T-helper 2 cell (primary cell): ENCODE results near the gene APOO.

Experiments used
- DNase-seq, 5 experiments: peaks; one replicate each; pipeline versions ENCODE4 v3.0.0 to v3.0.0-alpha.2; 2012 to 2022
- total RNA-seq, 2 donors: gene quantifications; one replicate each; lab custom pipeline; 2026; lab: John Stamatoyannopoulos, UW

APOO gene
- total RNA-seq: 0.62 to 2.8 reads per million in 2 donors

DNA sequence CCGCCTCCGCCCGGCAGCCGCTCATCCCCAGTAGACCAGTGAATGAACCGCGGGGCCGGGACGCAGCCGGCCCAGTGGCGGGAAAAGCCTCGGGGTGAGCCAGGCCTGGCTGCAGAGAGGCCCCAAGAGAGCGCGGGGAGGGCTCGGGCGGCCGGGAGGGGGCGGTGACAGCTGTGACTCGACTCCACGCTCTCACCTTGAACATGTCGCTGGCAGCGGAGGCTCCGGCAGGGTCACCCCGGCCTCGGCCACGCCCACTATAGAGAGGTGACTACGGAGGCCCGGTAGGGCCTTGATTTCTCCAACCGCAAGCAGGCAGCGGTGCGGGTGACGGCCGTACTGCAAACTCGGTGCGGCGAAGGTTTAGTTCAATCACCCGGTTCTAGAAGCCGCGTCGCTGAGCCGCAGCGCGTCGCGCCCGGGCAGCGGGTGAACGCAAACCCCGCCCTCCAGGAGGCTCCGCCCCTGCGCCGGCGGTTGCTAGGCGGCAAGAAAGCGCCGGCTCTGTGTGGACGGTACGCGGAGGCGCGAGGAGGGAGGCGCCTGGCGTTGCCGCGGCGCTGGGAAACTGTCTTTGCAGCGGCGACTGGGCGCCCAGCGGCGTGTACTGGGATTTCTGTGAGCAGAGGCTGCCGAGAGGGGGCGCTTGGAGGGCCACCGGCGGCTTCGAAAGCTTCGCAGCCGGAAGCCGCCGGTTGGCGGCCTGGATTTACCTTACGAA lies at the start of gene APOO, which contains the start of gene CXorf58:
TSS of gene APOO (minus strand) at position 441 of the 721 bp plus-strand sequence. CDS start at position 205, 236 bp downstream.
TSS of gene CXorf58 (plus strand) at position 509 of the 721 bp plus-strand sequence. CDS start 2,297 bp downstream, outside the sequence.
- peak; percentile 74 to 96 (median 86) for DNase-seq

DNA sequence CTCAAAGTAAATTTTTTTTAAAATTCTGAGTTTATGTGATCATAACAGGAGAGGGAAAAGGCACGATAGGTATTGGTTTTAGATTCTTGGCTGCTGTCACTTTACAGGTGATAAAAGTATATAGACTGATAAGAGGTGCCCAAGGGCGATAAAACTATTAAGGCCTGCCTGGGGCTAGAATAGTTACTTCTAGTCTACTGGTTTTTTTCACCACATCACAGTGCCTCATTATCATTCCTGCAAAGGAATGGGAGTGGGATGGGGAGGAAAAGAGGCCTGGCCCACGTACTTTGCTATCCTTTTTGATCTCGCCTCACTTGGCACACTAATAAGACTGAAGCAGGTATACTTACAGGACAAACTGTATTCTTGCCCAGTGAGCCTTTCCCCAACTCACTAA lies 46.7 kb upstream of the APOO start:
- DNase-seq: no peak

DNA sequence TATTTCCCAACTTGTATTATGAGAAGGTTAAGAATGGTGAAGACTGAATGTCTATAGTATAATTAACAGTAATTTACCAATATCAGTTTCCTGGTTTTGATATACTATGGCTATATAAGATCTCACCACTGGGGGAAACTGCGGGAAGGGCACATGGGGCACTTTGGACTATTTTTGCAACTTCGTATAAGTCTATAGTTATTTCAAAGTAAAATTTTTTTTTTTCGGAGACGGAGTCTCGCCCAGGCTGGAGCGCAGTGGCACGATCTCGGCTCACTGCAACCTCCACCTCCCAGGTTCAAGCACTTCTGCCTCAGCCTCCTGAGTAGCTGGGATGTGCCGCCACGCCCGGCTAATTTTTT lies 46.2 kb upstream of the APOO start:
- peak in 1 of 5 experiments; percentile 56 for DNase-seq

DNA sequence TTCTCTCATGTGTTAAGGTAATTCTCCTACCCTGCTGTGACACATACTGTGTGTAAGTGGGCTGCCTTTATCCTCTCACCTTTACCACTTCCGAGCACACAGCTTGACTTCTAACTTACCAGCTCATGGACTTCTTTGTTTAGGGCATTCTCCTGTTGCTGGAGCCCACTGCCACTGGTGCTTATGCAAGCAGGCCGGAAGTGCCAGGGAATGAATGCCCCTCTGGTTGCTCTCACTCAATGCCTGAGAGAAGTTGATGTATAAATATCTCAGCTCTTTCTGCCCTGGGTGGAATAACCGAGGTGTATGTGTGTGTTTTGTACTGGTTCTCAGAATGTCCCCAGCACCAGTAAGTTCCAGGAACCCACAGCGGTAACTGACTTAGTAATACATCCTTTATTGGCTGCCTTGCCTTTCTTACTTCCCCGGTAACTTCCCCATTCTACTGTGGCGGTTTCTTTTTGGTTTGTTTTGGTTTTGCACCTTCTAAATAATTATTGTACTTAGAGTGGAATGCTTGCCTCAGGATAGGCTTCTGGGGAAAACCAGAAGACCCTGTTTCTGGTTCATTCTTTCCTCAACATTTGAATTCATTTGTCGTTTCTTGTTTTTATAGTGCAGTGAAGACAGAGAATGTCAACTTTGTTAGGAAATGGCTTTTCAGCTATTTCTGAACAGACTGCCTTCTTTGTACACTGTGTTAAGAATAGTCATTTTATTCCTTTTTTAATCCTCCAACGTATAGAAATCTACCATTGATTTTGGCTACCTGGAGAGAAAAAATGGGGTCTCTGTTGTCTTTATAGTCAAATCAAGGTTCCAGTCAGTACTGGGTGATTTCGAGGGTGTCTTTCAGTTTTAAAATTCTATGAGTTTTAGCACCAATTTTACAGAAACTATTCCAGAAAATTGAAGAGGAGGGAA lies 45.5 kb upstream of the APOO start:
- DNase-seq: peak in 2 of 5 experiments; percentile 50 to 80

DNA sequence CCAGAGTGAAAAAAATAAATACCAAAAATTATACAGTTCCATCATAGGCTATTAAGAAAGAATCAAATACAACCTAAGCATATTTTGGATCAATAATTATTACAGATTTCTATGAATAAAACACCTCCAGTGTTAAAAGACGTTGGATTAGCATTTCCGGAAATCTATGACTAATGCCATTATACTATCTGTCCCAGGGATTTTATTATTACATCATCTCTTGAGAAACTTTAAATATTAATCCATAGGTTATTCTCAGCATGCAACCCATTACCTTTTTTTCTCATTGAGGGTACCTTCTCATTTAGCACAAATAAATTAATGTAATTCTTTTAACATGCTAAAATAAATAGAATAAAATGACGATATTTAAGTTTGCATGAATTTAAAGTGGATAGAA lies 44.7 kb upstream of the APOO start:
- DNase-seq: no peak

DNA sequence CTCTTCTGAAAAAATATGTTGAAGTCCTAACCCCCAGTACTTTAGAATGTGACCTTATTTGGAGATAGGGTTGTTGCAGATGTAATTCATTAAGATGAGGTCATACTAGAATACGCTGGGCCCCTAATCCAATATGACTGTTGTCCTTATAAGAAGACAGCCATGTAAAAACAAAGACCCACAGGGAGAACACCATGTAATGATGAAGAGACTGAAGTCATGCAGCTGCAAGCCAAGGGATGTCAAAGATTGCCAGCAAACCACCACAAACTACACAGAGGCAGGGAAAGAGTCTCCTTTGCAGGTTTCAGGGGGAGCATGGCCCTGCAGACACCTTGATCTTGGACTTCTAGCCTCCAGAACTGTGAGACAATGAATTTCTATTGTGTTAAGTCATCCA lies 37.5 kb upstream of the APOO start:
- DNase-seq: no peak

DNA sequence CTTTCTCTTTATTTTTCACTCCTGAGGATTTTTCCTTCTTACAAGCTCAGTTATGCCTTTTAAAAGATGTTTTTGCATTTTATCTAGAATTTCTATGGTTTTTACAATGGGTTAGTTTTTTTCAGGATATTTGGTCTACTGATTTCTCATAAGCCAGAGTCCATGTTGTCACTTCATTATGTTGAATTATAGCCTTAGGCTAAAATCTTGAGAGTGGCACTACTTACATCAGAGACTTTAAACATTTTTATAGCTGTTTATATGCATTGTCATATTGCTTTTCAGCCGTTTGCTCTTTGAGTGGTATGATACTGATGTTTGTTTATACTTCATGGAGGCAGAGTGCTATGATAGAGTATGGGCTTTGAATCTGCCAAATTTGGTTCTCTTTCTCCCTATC lies 36.5 kb upstream of the APOO start:
- no peak for DNase-seq

DNA sequence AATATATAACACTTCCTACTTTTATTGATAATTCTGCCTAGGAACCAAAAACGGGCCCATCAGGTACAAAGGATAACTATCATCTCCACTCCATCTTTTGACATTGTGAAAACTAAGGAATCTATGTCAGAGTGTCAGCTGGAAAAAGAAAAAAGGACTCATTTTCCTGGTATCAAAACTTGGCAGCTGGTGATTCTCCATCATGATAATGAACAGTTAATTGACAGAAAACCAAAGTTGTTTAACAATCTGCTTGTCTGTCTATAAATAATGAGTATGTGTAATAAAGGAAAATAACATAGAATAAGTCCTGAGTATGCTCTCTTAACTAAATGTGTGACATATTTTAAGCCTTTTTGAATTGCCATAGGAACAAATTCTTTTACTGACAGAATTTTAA lies 31.5 kb upstream of the APOO start:
- no peak for DNase-seq

DNA sequence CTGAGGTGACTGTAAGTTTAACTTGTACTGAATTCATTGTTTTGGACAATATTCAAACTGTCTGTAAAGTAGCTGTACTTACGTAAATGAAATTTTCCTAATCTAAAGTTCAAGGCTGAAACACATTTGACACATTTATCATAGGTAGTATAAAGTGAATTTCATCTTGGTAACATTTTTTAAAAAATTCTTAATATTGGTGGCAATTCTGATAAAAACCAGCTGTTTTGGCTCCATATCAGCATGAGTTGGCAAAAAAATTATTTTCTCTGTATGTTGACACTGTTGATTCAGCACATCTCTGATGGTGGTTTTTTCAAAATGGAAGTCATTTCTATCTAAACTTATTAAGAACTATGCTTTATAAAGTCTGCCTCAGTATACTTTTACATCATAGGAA lies 31.0 kb upstream of the APOO start:
- no peak for DNase-seq

DNA sequence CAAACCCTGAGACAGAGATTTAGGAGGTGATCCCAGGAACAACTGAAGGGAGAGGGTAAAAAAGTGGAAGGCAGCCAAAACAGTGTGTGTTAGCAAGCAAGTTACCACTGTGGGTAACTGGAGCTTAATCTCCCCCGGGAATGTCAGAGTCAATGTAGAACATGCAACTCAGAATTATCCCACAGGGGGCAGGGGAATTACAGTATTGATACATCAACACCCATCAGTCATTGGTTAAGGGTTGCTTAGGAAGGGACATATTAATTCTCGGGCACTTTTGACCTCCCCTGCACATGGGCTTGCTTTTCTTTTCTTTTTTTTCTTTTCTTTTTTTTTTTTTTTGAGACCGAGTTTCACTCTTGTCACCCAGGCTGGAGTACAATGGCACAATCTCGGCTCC lies 29.4 kb upstream of the APOO start:
- DNase-seq: no peak

DNA sequence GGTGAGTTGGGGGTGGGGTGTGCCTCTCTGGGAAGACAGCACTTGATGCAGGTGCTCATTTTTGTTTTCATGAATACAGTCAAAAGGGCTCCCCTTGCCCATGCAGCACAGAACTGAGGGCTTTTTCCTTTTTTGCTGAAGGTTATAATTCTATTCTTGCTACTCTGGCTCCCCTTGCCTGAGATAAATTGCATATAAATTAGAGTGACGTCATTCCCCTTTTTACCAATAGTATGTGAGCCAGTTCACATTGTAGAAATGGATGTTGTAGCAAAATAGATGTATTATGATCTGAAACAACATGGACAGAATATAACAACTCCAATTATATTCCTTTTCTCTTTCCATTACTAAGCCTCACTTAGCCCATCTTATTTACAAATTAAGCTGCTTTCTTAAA lies 28.4 kb upstream of the APOO start:
- no peak for DNase-seq

DNA sequence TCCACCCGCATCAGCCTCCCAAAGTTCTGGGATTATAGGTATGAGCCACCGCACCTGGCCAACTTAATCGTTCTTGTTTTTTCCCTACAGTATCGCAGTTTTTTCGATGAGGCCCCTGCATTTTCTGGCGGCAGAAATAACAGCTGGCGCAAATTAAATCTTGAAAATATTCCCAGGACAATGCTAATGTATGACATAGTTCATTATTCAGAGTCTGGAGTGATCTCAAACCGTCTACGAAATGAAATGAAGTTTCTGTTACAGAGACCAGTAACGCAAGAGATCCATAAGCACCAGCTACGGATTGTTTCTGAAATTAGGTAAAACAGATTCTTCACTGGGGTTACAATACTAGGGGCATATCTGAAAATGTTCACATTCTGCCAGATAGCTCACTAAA lies 27.4 kb upstream of the APOO start:
- no peak for DNase-seq

DNA sequence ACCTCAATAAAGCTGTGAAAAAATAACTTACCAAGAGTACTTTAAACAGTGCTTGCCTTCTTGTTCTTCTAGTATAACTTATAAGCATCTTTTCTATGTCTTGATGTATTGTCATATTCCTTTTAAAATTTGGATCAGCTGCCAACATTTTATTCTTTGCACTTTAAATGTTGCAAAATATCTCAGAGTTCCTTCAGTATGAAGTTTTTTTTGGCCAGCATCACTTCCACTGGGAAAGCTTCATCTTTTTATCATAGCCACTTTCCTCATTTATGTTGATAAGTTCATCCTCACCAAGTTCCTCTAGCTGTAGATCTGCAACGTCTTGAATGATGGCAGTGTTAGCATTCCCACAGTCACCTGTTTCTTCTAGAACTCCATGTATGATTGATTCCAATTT lies 24.3 kb upstream of the APOO start:
- DNase-seq: no peak

DNA sequence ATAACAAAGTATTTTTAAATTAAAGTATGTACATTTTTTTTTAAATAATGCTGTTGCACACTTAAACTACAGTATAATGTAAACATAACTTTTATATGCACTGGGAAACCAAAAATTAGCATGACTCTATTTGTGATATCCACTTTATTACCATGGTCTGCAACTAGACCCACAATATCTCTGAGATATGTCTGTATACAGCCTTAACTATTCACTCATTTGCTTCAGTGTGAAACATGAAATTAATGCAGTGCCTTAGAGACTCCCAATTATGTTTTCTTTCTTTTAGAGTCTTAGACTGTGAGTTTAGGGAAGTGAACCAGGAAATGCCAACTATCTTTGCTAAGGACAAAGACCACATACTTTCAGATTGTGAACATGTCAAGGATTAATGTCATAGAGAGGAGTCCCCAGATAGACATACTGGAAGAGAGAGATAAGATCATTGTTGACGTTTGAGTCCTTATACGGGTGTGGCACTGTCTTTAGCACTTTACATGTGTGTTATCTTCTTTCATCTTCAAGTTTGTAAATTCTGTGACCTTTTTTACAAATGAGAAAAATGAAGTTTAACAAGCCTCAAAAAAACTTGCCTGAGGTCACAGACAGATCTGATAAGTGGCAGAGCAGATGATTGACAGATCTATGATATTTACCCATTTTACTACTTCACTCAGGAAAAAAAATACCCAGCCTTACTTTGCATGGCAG lies 23.3 kb upstream of the APOO start:
- peak in 2 of 5 experiments; percentile 33 to 89 for DNase-seq

DNA sequence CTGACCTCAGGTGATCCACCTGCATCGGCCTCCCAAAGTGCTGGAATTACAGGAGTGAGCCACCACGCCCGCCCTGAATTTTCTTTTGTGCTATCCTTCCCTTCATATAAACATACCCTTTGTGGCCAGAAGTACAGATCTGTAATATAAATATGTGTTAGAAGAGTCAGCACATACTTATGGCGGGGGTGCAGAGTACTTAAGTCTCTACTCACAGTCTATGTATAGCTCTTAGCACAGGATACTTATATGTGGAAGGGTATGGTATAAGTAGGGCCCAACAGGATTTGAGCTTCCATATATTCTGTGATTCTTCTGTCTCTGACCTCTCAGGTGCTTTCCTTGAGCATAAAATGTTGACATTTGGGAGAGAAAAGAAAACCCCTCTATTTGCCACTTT lies 18.3 kb upstream of the APOO start:
- DNase-seq: no peak

DNA sequence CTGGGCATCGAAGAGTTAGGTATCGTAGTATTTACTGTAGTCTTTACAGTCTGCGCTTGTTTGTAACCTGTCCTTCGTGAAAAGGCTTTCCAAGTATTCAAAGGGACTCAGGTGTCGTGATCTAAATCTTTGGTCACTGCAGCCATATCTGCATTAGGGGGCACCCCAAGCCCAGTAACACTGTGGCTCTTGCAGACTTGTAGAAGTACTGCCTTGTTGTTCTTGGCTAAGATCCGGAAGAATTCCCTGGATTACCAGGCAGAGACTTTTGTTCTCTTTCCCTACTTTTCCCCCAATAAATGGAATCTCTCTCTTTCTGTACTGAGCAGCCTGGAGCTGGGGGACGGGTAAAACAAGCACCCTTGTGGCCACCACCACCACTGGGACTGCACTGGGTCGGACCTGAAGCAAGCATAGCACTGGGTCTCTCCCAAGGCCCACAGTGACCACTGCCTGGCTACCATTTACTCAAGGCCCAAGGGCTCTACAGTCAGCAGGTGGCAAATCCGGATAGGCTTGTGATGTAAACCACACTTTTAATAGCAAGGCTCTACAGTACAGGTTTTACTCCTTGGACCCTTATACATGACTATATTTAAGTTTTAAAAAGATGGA lies 12.1 kb upstream of the APOO start:
- no peak for DNase-seq

DNA sequence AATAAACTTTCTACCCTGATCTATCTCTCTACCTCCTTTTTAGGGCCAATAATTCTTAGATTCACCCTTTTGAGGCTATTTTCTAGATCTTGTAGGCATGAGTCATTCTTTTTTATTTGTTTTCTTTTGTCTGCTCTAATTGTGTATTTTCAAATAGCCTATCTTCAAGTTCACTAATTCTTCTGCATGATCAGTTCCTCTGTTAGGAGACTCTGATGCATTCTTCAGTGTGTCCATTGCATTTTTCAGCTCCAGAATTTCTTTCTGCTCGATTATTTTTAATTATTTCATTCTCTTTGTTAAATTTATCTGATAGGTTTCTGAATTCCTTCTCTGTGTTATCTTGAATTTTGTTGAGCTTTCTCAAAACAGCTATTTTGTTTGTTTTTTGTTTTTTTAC lies 11.4 kb upstream of the APOO start:
- no peak for DNase-seq

DNA sequence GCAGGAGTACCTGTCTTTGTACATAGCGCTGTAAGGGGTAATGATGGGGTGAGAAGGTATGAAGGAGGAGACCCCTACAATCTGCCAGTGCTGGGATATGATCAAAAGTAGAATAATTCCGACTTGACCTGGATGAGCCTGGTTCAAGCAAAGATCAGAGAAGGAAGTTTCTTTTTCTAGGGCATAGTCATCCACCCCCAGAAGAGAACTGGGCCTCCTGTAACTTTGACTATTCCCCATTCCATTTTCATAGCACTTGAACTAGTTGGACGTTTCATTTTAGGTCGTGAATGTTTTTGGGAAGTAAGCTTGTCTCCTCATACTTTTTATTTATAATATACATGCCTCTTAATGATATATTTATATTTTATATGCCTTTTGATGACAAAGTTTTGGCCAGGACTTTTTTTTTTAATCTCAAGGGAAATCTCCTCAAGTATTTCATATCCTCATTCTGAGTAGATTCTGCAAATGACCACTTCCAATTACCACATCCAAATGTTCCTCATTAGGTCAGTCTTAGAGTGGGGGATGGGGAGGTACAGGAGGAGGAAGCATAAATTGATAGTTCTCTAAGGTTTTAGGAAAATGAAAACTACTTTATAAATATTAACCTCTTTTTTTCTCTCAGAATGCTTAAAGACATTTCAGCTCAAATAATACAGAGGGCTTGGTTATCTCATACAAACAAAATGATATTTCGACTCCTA lies 3.5 kb upstream of the APOO start:
- no peak for DNase-seq

DNA sequence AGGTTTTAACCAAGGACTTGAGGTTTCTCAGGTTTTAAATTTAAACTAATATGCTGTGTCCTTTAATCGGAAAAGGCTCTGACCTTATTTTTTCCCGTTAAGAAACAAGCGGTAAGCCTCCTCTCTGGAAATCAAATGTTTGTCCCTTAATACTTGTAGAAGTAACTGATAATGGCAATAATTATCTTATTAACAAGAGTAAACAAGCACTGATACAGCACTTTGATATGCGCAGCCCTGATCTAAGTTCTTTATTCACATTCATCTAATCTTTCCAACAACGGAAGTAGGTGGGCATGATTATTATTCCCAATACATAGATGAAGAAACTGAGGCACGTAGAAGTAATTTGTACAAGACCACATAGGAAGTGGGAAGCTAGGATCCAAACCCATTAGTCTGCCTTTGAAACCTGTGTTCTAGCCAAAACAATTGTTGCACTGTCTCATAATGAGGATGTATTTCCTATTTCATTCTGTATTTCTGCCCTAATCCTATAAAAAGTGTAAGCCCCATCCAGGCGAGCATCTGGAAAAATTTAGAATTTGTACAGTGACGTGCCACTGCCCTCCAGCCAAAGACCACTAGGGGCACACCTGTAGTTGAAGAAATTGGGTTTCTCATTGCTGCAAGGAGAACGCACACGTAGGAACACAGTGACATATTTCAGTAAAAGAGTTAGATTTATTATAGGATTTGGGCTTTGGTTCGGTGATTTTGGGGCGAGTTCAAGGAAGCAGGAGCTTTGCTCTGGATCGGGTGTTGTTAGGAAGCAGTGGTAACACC lies 674 bp upstream of the APOO start:
- peak in 1 of 5 experiments; percentile 11 for DNase-seq

DNA sequence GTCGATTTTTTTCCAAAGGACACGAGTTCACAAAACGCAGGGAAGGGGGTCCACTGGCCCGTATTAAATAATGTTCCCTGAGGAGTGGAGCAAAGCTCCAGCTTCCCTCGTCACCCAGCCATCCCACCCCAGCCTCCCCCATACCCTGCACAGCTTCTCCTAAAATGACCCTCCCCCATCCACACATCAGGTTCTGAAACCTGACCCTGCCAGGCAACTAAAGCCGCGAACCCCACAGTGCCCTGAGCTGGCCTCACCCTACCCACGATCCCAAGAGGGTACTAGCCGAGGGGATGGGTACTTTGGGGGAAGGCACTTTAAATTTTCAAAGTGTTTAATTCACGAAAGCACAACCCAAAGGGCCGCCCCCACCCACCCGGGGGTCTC lies 634 bp downstream of the APOO start:
- peak in 1 of 5 experiments; percentile 23 for DNase-seq

DNA sequence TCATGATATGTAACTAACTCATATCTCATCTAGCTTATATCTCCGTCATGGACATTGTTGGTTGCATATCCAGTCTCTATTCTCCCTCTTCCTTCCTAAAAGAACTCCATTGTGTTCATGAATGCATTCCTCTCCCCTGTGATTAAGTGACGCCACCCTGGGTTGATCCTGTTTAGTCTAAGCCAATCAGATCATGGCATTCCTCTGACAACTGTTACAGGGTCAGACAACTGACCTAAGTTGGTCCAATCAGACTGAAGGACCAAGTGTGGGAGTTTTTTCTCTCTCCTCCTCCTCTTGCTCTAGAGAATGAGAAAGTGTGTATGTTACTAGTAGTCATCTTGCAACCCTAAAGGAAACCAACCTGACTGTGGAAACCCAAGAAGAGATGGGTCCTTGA lies 3.6 kb downstream of the APOO start:
- no peak for DNase-seq
